Keratinocyte (primary cell): Measurements from ENCODE around the gene FLG.

ENCODE experiments used
- CTCF ChIP-seq, 3 experiments: IDR thresholded peaks in 1 of 3; conservative IDR thresholded peaks in 1 of 3; optimal IDR thresholded peaks in 1 of 3; 2 replicates in 2 of 3; 3 replicates in 1 of 3; pipeline versions ENCODE3 to v1.5.1; 2011; ENCODE audit warnings: low read length in 3 of 3, mild to moderate bottlenecking in 3 of 3, moderate library complexity in 2 of 3, control low read depth in 1 of 3, inconsistent platforms in 1 of 3; ENCODE audit not compliant: insufficient read depth in 2 of 3; ENCODE audit errors: extremely low read depth in 1 of 3
- EZH2 ChIP-seq: IDR thresholded peaks from one replicate; pipeline ENCODE4 v1.6.1; 2012; ENCODE audit warnings: inconsistent platforms, mild to moderate bottlenecking, low read length, moderate library complexity

- no peak for TF ChIP-seq CTCF (optimal IDR thresholded peaks at IDR 0.05 in 1 of 3, IDR thresholded peaks at IDR 0.05 in 1 of 3, conservative IDR thresholded peaks at IDR 0.05 in 1 of 3; ENCODE audit: extremely low read depth in 1 of 3, insufficient read depth in 2 of 3, low read length in 3 of 3)
- TF ChIP-seq EZH2: no peak
Measured at GRCh38 chr1:152349611-152350010, 24.6 kb upstream of the FLG start.
